Endometrium (tissue), 2 donors: ENCODE measurements around the gene RCL1.

Experiments used
- FAIRE-seq: peaks from 2 replicates; lab custom pipeline; 2012; peaks lifted over from hg19 to GRCh38; lab: Jason Lieb, UNC
- donor health status: control.
- donor health status: control.

RCL1 gene

DNA sequence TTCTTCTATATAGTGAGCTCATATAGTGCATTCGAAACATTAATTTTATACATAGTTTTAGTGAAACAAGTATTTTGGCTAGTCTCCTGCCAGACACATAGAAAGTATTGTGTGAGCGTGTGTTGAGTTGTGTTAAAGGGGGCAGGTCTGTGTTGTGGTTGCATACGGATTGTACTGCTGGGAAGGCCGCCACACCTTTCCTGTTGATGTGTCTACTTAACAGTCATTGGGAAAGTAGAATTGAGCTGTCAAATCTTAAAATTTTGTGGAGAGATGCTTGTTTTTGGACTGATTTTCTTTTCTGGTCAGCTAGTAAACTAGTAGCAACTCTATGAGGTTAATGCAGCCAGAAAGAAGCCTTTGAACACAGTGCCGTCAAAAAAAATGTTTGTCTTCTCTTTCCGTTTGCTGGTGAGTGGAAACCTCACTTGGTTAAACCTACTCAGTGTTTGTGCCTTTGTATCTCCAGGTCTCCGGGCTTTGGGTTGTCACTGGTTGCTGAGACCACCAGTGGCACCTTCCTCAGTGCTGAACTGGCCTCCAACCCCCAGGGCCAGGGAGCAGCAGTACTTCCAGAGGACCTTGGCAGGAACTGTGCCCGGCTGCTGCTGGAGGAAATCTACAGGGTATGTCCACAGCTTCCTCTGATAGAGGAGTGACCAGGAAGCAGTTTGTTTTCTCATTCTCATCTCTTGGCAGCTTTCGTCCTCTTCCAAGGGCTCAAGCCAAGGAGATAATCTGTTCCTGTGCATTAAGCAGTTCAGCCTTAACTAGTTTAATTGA, 51.5 kb downstream of the RCL1 start:
- no peak for FAIRE-seq

DNA sequence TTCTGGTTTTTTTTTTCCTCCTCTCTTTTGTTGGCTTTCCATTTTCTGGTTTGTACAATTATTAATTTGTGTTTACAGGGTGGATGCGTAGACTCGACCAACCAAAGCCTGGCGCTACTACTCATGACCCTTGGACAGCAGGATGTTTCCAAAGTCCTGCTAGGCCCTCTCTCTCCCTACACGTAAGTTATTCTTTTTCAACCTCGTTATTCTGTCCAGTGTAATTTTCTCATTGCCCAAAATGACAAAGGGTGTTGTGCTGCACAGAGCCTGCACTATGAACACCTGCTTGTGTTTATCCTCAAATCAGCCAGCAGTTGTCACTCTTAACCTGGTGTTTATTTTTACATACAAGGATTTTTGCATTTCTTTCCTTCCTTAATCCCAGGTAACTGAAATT, 56.6 kb downstream of the RCL1 start:
- FAIRE-seq = no peak

DNA sequence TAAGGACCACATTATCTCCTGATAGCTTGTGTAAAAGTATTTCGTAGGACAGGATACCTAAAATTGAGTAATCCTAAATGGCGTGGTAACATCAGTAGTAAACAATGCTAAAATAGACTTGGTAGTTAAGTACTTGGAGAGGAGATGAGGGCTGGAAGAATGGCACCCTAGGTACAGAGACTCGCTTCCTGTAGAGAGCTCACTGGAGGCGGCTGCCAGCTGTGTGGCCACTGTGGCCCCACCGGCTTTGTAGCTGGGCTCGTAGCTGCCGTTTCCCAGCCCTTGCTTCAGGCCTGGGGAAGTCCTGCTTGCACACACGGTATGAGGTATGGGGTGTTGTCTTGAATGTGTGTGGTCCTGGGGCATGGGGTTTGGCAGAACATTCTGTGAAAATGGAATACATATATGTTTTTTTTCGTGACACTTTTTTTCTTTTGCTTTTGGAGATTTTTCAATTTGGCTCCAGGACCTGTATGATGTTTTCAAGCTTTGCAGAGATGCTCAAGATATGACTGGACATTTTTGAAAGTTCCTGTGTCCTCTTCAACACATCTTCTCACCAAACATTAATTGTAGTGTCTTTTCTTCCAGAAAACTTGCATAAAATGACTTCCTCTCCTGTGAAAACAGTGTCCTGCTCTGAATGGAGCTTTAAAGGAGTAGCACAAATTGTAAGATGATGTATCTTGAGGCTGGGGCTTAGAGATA, 58.0 kb downstream of the RCL1 start:
- FAIRE-seq = no peak

DNA sequence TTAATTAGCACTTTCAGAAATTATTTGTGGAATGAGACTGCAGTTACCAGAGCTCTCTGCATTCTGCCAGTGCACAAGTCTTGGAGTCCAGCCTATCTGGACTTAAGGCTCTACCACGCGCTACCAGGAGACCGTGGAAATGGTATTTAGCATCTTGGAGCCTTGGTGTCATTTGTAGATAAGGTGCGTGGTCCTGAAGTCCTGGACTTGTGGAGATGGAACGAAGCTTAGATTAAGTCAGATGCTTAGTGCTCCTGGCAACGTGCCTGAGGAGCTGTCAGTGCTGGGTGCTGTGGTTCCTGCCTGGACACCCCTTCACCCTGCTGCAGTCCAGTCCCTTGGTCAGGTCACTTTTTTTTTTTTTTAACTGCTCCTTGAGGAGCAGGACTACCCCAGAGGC, 59.7 kb downstream of the RCL1 start:
- FAIRE-seq = no peak

DNA sequence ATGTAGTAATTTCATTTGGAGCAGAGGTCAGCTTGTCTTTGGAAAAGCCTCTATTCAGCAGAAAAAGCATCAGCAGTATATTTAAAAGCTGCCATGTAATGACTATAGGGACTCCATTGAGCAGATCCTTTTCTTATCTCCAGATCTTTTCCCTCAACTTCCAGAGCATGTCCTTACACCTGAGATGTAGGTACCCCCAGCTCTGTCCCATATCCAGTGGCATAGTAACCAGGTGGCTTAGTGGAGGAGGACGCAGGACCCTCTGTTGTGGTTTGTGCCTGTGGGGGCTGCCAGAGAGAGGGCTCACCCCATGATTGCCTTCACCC, 61.5 kb downstream of the RCL1 start:
- FAIRE-seq = no peak

DNA sequence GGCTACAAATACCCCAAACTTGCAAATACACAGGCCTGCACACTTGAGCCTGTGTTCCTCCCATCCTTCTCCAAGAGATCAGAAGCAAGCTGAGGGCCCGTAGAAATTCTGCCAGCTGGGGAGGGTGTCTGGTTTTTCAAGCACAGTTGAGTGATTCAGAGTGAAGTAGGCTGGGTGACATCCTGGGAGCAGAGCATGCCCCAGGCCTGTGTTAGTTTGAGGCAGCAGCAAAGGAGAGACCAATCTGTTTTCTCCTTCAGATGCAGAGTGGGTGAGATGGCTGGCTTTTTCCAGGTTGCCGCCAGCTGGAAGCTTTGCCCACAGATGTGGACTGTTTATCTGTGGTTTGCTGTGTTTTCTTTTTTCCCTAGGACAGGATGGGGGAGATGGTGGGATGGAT, 63.1 kb downstream of the RCL1 start:
- FAIRE-seq = no peak

DNA sequence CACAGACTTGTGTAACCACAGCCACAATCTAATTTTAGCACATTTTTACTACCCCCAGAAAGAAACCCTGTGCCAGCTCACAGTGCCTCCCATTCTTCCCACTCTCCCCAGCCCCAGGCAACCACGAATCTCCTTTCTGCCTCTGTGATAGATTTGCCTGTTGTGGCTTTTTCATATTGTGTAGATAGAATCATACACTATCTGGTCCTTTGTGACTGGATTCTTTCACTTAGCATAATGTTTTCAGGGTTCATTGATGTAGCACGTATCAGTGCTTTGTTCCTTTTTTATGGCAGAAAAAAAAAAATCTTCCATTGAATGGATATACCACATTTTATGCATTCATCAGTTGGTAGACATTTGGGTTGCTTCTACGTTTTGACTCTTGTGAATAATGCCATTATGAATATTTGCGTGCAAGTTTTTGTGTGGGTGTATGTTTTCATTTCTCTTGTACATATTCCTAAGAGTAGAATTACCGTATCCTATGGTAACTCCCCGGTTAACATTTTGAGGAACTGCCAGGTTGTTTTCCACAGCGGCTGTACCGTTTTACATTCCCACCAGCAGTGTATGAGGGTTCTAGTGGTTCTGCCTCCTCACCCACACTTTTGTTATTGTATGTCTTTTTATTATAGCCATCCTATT, 64.5 kb downstream of the RCL1 start:
- no peak for FAIRE-seq

DNA sequence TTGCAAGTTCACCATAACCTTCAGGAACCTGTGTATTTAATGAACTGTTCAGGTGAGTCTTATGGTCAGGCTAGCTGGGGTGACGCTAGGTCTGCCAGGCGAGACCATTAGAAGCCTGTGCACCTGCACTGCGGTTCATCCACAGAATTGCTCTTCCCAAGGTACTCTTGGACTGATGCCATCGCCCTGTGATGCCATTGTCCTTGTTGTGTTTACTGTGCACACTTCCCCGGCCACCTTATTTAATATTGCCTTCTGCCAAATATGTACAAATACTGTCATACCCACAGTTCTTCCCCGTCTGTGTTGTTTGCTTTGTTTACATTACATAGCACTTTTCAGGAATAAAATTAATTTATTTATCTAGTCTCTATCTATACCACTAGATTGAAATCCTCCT, 66.3 kb downstream of the RCL1 start:
- FAIRE-seq = no peak

DNA sequence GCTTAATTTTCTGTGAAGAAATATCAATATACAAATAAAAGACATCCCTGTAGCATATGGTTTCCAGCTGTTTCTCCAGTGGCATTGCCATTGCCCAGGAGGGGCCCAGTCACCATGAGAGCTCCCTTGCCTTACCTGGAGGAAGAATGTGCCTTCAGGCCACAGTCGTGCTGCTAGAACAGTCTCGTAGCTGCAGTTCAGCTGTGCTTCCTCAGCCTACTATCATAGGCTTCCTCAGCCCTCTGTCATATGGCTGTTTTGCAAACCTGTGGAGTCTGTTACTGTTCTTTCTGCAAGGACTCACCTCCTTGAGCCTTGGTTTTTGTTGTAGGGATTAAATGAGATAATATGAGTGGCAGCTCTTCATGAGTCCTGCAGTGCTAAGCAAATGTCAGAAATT, 67.6 kb downstream of the RCL1 start:
- FAIRE-seq = no peak

DNA sequence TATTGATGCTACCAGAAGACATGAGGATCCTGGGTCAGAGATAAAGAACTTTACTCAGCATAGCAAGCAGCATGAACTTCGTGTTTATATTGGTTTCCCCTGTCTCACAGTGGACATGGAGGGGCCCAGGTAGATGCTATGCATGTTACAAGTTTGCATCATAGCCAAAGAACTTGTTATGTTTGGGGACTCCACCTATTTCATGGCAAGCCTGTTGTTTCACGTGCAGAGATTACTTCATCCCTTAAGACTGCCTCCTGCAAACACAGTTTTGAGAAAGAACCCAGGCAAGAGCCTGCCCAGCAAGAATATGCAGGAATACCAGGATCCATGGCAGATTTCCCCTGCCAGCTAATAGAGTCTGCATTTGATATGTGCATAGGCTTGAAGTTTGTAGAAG, 68.4 kb downstream of the RCL1 start:
- no peak for FAIRE-seq

DNA sequence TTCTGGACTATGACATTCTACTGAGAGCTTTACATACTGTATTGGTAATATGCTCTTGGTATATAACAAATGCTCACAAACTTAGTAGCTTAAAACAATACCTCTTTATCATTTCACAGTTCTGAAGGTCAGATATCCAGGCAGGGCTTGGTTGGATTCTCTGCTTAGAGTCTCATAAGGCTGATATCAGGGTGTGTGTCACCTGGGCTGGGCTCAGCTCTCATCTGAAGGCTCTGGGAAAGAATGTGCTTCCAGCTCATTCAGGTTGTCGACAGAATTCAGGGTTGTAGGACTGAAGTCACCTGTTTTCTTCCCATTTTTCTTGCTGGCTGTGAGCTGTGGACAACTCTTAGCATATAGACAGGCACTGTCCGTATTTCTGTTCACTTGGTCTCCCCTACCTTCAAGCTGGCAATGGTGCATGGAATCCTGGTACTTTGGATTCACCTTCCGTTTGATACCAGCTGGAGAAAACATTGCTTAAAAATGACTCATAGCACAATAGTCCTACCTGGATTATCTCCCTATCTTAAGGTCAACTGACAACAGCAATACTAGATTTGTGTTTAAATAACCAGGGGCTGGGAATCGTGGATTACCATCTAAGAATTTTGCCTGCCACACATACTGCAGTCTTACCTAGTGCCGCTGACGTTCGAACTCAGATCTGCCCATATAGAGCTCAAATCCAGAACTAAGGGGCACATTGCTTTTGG, 69.2 kb downstream of the RCL1 start:
- FAIRE-seq = no peak

DNA sequence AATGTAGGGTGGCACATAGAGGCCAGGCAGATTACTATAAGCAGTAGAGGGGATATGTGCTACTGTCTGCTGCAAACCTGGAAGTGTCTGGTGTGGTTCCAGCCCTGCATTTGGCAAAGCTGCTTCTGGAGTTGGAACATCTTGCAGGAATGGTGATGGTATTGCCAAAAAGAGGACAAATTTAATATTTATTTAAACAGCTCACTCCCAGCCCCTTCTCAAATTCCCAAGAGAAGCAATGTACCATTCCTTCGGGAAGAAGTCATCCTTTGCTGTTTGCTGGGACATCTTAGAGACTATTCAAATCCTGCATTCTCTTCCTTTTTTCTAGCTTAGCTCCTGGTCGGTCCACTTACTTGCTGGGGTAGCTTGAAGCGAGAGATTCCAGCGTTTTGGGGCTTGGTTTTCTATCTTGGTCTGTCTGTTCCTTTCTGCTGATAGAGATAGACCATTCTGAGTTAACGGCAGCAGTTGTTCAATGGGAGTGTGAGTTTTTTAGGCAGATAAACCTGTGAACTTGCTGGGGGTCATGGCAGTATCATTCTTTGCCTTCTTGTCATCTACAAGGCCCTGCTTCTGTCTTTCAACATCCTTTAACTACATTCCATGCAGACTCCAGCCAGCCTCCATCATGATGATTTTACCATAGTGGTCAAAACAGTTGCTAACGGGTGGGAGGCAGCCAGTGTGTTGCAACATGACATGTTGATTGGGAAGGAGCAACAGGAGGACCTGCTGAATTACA, 69.9 kb downstream of the RCL1 start:
- FAIRE-seq = no peak

DNA sequence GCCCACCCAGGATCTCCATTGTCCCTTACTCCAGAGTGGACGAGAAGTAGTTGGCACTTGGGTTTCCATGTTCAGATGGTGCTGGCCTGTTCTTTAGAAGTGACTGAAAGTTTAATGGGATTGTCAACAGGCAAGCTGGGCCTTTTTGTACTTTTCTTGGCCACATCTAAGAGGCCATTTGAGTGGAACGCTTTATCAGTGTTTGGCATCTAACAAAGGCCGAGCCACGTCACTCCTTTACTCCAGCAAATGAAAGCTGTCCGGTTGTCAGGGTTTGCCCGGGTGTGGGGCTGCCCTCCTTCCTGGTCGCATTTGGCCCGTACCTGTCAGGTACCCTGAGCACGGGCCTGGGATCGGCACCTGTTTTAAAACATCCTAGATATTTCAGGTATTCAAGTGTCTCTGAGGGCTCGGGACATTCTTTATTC, 71.5 kb downstream of the RCL1 start:
- FAIRE-seq = no peak

DNA sequence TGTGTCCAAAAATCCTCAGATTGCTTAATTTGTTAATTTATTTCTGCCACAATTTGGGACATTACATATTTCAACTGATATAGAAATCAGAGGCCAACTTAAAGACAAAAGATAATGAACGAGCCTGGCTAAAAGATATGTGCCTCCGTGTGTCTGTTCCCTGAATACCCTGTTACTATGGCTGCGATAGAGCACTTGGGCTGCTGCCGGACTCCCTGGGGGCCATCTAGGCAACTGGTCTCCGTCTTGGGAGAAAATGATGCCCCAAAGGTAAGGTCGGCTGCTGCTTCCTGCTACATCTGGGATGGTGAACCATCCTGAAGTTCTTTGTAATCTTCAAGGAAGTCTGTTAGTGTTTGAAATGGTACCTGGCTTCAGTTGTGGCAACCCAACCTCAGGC, 72.0 kb downstream of the RCL1 start:
- FAIRE-seq = no peak

DNA sequence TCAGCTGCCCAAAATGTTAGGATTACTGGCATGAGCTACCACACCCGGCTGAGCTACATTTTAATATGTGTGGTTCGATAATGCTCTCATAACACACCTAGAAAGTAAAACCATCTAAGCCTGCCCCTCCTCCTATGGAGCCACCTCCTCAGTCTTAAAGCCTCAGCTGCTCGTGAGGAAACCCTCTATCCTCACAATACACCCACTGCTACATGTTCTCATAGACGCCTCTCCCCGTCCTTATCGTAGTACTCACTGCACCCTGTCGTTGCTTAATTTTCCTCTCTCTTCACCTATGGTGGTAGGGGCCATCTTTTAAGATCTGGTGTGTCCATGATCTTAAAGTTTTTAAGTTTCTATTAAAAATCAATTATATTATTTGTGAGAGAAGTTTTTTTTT, 72.9 kb downstream of the RCL1 start:
- no peak for FAIRE-seq

DNA sequence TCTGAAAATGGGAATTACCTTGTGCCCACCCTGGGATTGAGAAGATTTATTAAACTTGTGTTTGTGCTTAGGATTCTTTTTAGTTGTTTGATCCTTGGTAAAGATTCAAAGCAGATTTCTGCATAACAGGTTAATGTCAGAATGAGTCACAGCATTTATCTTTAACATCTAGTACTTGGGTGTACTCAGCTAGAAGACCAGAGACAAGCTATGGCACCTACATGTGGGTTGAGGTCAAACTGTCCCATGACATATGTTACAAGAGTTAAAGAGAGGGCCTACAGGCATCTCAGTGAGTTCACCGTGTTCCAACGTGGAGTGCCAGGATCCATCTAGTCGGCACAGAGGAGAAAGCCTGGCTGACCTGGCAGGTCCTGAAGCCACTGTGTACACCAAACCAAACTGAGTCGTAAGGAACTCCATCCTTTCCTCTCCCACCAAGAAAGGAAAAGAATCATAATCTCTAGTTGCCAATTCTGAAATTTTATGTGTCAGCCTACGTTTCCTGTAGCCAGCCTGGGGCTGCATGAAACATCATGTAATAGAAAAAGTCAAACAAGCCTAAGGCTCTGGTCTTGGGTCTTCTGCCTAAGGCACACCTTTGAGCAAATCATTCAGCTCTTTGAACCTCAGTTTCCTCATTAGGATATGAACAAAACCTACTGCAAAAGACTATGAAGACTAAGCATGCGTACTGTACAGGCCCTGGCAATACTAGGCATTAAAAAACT, 73.7 kb downstream of the RCL1 start:
- no peak for FAIRE-seq

DNA sequence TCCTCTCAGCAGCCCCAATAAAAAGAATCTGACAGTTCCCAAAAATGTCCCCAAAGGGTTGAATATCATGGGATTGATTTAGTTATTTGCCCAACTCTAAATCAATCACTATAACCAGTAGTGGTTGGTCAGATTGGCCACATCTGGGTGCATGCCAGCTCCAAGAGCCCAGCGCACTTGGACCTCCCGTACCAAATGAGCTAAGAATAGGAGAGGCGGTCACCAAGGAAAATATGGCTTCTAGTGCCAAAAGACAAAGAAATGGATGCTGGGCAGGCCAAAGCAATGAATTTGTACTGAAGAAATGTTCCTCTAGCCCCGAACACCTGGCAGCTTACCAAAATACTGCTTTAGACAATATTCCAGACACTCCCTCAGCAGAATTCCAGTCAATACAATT, 80.3 kb downstream of the RCL1 start:
- no peak for FAIRE-seq

DNA sequence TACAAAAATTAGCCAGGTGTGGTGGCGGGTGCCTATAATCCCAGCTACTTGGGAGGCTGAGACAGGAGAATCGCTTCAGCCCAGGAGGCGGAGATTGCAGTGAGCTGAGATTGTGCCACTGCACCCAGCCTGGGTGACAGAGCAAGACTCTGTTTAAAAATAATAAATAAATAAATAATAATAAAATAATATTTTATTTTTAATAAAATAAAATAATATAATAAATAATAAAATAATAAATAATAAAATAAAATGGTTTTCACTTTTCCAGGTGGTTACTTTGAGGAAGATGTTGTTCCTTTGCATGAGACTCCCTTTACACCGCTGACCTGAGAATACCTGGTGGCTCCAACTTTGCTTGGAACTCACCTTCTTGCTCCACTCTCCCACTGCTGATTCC, 82.8 kb downstream of the RCL1 start:
- no peak for FAIRE-seq

DNA sequence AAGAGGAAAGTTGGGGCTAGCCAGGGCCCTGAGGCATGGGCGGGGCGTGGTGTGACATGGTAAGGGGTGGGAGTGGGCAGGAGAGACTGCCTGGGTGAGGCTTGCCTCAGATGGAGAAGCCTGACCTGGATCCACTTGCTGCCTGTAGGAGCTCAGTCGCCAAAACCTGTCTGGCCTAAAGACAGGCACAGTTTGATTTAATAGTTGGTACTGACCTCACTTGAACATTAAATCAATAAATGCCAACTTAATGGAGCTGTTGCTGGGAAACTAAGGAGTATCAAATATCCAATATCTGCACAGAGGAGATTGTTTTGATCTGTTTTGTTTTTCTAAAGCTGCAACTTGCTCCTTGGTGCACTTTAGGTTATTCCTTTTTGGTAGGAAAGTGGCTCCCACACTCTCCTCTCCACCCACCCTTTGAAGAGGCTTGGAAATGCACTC, 86.4 kb downstream of the RCL1 start:
- no peak for FAIRE-seq

DNA sequence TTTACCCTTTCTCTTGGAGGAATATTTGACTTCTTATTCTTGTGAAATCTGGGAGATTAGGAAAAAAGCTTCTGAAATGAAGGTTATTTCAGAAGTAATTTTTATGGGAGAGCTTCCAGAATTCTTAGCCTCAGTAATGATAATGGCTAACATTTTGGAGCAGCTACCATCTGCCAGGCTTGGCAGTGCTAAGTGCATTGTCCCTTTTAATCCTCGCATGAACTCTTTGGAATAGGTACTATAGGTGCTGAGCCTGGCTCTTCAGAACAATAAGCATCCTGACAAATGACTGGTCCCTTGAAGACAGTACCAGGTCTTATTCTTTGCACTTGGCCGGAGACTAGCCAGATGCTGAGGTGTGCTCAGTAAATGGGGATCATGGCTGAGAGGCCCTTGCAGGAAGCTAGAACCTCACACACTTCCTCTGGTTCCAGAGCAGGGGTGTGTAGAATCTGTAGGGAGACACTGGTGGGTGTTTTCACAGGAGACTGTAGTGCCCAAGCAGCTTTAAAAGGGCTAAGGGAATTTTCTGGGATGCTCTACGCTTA, 90.7 kb downstream of the RCL1 start:
- no peak for FAIRE-seq

DNA sequence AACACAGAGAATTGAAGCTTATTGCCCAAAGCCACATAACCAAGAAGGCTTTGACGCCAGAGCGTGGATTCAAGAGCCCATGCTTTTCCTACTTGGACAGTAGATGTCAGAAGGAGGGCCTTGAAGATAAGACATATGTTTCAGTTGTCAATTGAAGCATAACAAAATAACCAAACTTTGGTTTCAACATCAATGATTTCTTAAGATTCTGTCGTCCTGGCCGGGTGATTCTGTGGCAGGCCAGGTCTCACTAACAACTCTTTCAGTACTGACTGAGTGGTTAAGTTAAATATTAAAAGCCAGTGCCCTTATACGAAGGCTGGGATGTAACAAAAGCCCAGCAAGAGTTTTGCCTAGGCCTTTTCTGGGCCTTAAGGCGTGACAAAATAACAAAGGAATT, 94.0 kb downstream of the RCL1 start:
- FAIRE-seq = no peak
